GM12878 (cell line): ENCODE measurements around the gene ADAMTSL2. TPM values are rescaled to one million over a fixed set of nuclear protein-coding genes. Genes with fewer than 3 reads are reported as not detected.

Source experiments
- ATAC-seq: fragments of 200-7000 bp; cut with Tn5 transposase; 3 replicates; pipeline ENCODE4 v1.9.1; 2020; ENCODE audit warnings: mild to moderate bottlenecking, moderate library complexity
- BruUV-seq: library from RNA; stranded (reverse); fragments of 400-500 nt; replicated peaks from 2 replicates; lab custom pipeline; 2021; lab: Mats Ljungman, UMichigan
- CTCF ChIA-PET: fragments of 300-600 bp; sonication (Branson Sonifier 250); formaldehyde crosslinking; extraction: SDS; loops from one replicate; lab custom pipeline; 2021; ENCODE audit warnings: inconsistent platforms; lab: Yijun Ruan, JAX
- POLR2A ChIA-PET: fragments of 350-600 bp; formaldehyde crosslinking; extraction: SDS; loops from one replicate; lab custom pipeline; 2021; ENCODE audit warnings: inconsistent platforms; lab: Charles Lee
- RAD21 ChIA-PET: fragments of 300-600 bp; sonication (Branson Sonifier 250); formaldehyde crosslinking; loops from one replicate; lab custom pipeline; 2023; ENCODE audit warnings: antibody characterized with exemption; ENCODE audit not compliant: unreplicated experiment; lab: Charles Lee
- SMC1A ChIA-PET: fragments of 300-600 bp; sonication (Branson Sonifier 250); formaldehyde crosslinking; loops from one replicate; lab custom pipeline; 2023; ENCODE audit not compliant: unreplicated experiment, uncharacterized antibody; lab: Charles Lee
- DNase-seq: peaks from one replicate; pipeline ENCODE4 v3.0.0-alpha.2; 2011; ENCODE audit warnings: low read depth, low spot score
- FAIRE-seq: peaks from 3 replicates; lab custom pipeline; 2011; peaks lifted over from hg19 to GRCh38; lab: Jason Lieb, UNC
- H2AFZ ChIP-seq: 2 replicates; pipeline ENCODE4 v1.6.0; 2011; ENCODE audit warnings: low read depth, low read length, control low read depth; ENCODE audit not compliant: control insufficient read depth
- H3K27ac ChIP-seq: 2 replicates; pipeline ENCODE4 v1.5.1; 2011; ENCODE audit warnings: control low read depth; ENCODE audit not compliant: control insufficient read depth, insufficient read depth
- H3K27me3 ChIP-seq, 2 experiments: replicated peaks in 1 of 2; 2 replicates each; pipeline versions ENCODE4 v1.6.0 to v1.6.1; 2011; ENCODE audit warnings: low read length in 1 of 2; ENCODE audit not compliant: control insufficient read depth in 2 of 2, insufficient read depth in 2 of 2
- H3K36me3 ChIP-seq, 2 experiments: 2 replicates each; pipeline ENCODE4 v1.5.1; 2011; ENCODE audit warnings: low read length in 1 of 2; ENCODE audit not compliant: control insufficient read depth in 2 of 2, insufficient read depth in 2 of 2
- H3K4me1 ChIP-seq: 2 replicates; pipeline ENCODE4 v1.6.1; 2011; ENCODE audit warnings: mild to moderate bottlenecking, low read length, moderate library complexity, mixed read lengths; ENCODE audit not compliant: control insufficient read depth, insufficient read depth
- H3K4me2 ChIP-seq: 2 replicates; pipeline ENCODE4 v1.6.0; 2011; ENCODE audit warnings: control low read depth; ENCODE audit not compliant: control insufficient read depth, insufficient read depth
- H3K4me3 ChIP-seq: fragments of 200-600 bp; sonication (generic); 2 replicates; pipeline ENCODE4 v1.5.1; 2016
- H3K79me2 ChIP-seq: 2 replicates; pipeline ENCODE4 v1.6.0; 2011; ENCODE audit warnings: low read length; ENCODE audit not compliant: control insufficient read depth, insufficient read depth
- H3K9ac ChIP-seq: 2 replicates; pipeline ENCODE4 v1.8.0; 2011; ENCODE audit warnings: low read length, control low read depth, mixed read lengths; ENCODE audit not compliant: control insufficient read depth, insufficient read depth
- H3K9me3 ChIP-seq: replicated peaks from 3 replicates; pipeline ENCODE4 v1.5.1; 2011; ENCODE audit warnings: mild to moderate bottlenecking, low read length; ENCODE audit not compliant: control insufficient read depth, insufficient read depth
- H4K20me1 ChIP-seq: 2 replicates; pipeline ENCODE4 v1.6.0; 2011; ENCODE audit not compliant: control insufficient read depth, insufficient read depth
- EZH2 ChIP-seq: IDR thresholded peaks from 2 replicates; pipeline ENCODE4 v1.6.1; 2012; ENCODE audit warnings: low read depth, mild to moderate bottlenecking, control low read depth, inconsistent platforms, low read length, borderline replicate concordance; ENCODE audit not compliant: control insufficient read depth
- HCFC1 ChIP-seq: fragments of 150-350 bp; IDR thresholded peaks from 2 replicates; pipeline ENCODE4 v1.6.1; 2014; ENCODE audit warnings: low read length
- IRF4 ChIP-seq: IDR thresholded peaks from 2 replicates; pipeline ENCODE4 v1.6.1; 2011; ENCODE audit warnings: low read depth, low read length
- KAT2A ChIP-seq: conservative IDR thresholded peaks from 2 replicates; pipeline ENCODE4 v1.6.1; 2011; ENCODE audit warnings: low read depth, low read length; ENCODE audit not compliant: control insufficient read depth
- MTA3 ChIP-seq: IDR thresholded peaks from 2 replicates; pipeline ENCODE4 v1.6.1; 2012; ENCODE audit warnings: low read length, inconsistent platforms, borderline replicate concordance
- NBN ChIP-seq: fragments of 450-650 bp; IDR thresholded peaks from 2 replicates; pipeline ENCODE4 v1.6.1; 2016
- NR2C1 ChIP-seq: fragments of 450-650 bp; IDR thresholded peaks from 2 replicates; pipeline ENCODE4 v1.6.1; 2017; ENCODE audit warnings: antibody characterized with exemption, mild to moderate bottlenecking, moderate library complexity
- RELA ChIP-seq: fragments of 450-650 bp; IDR thresholded peaks from 2 replicates; pipeline ENCODE4 v1.8.0; 2014; ENCODE audit warnings: borderline replicate concordance; ENCODE audit not compliant: partially characterized antibody
- SMAD1 ChIP-seq: fragments of 450-650 bp; IDR thresholded peaks from 2 replicates; pipeline ENCODE4 v1.6.1; 2018; ENCODE audit warnings: mild to moderate bottlenecking, low read depth; ENCODE audit not compliant: partially characterized antibody
- TCF7 ChIP-seq: IDR thresholded peaks from 2 replicates; pipeline ENCODE4 v1.6.1; 2014; ENCODE audit warnings: antibody characterized with exemption, borderline replicate concordance
- ZNF207 ChIP-seq: fragments of 450-650 bp; IDR thresholded peaks from 2 replicates; pipeline ENCODE4 v1.6.1; 2014; ENCODE audit warnings: antibody characterized with exemption, mild to moderate bottlenecking, borderline replicate concordance
- ZNF622 ChIP-seq: fragments of 450-650 bp; IDR thresholded peaks from 2 replicates; pipeline ENCODE4 v1.6.1; 2017; ENCODE audit warnings: mild to moderate bottlenecking, inconsistent platforms
- WGBS: methylation state at CpG from one replicate; pipeline ENCODE4 v1.1.6; 2016; ENCODE audit warnings: low lambda C conversion rate; ENCODE audit not compliant: insufficient replicate concordance, insufficient coverage; ENCODE audit errors: missing lambda C conversion rate; 5-methylcytosine and 5-hydroxymethylcytosine counted together
- in situ Hi-C: fragments of 300-500 bp; cut with MboI; formaldehyde crosslinking; loops from 9 replicates; pipeline ENCODE4 v1.14.3; 2018; ENCODE audit warnings: mixed read lengths
- intact Hi-C: fragments of 100-400 bp; cut with micrococcal nuclease; formaldehyde crosslinking; loops from one replicate; pipeline ENCODE4 v1.14.2; 2022; ENCODE audit not compliant: unreplicated experiment
- polyA plus RNA-seq, 11 experiments: library from polyadenylated mRNA; depleted of rRNA in 4 of 11; unstranded in 6 of 11; stranded (reverse) in 5 of 11; fragments of >200 nt; fragmentation: Nextera tagmentation in 4 of 11; fragmentation: Illumina TruSeq in 1 of 11; extraction: Ambion mirVana in 4 of 11; extraction: Trizol in 1 of 11; gene quantifications; 1 replicate in 1 of 11; 2 replicates in 10 of 11; pipeline versions ENCODE4 v1.2.1 to v1.2.3, GENCODE V29; 2011 to 2016; ENCODE audit warnings: inconsistent platforms in 2 of 11, missing spikeins in 2 of 11, low read depth in 1 of 11
- total RNA-seq, 4 experiments: library from RNA; depleted of rRNA in 3 of 4; stranded (reverse); fragments of >200 nt in 3 of 4; fragmentation: Illumina TruSeq in 1 of 4; extraction: Trizol in 1 of 4; gene quantifications; 2 replicates each; pipeline versions ENCODE4 v1.2.1 to v1.2.3, GENCODE V29; 2013 to 2021
- TF ChIP-seq, protein P1 (sequence below): fragments of 450-650 bp; formaldehyde crosslinking; IDR thresholded peaks from 2 replicates; pipeline ENCODE4 v1.5.0; 2022; ENCODE audit warnings: mild to moderate bottlenecking, missing genetic modification characterization
- TF ChIP-seq, protein P2 (sequence below): fragments of 450-650 bp; IDR thresholded peaks from 2 replicates; pipeline ENCODE4 v1.6.1; 2018; ENCODE audit warnings: borderline replicate concordance, mild to moderate bottlenecking; ENCODE audit not compliant: partially characterized antibody
- TF ChIP-seq, protein P3 (sequence below): fragments of 450-650 bp; IDR thresholded peaks from 2 replicates; pipeline ENCODE4 v1.6.1; 2017; ENCODE audit warnings: borderline replicate concordance

Gene ADAMTSL2
- total and polyA plus RNA-seq, 10 of the 15 experiments (the other 5 are each of a cell fraction or from before 2014, with no cell fraction given) = 0.07 TPM; not detected in 9

DNA sequence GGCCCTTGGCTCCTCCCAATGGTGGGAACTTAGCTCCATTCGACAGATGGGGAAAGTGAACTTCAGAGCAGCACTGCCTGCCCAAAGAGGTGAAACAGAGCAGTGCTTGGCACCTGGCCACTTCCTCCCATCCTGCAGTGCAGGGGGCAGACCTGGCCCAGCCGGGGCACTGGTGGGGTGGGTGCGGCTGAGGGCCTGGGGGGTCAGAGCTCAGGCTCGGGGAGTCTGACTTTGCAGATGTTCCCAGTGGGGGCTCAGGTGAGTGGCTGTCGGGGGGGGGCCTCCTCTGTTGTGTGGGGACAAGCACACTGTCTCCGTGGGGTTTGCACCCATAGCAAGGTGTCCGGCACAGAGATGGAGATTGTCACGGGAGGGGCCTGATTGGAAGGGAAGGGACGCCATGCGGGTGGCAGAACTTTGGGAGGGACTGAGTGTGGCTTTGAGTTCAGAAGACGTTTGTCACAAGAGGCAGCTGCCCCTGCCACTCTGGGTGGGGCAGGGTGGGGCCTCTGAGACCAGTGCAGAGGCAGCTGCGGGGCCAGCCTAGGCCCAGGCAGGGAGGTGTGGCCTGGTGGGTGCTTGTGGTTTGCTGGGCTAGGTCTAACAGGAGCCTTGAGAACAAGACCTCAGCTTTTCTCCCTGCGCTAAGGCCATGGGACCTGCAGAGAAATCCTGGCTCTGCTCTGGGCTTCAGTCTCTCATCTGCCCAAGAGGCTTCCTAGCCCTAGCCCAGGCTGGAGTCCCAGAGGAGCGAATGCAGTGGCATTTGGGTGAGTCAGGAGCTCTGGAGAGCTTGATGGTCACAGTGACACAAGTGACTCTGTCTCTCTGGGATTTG lies 12.2 kb upstream of the ADAMTSL2 start:
- no peak overlapping the region for H3K4me3 ChIP-seq
- no peaks in the 10 kb centered on the region for H4K20me1 ChIP-seq
- H3K4me2 ChIP-seq = no peak overlapping the region
- no peak overlapping the region for H2AFZ ChIP-seq
- no TSS peak for BruUV-seq
- SMC1A ChIA-PET = no interaction called here
- TF ChIP-seq MTA3 = no peak
- no peak for TF ChIP-seq KAT2A
- TF ChIP-seq, protein P1, sequence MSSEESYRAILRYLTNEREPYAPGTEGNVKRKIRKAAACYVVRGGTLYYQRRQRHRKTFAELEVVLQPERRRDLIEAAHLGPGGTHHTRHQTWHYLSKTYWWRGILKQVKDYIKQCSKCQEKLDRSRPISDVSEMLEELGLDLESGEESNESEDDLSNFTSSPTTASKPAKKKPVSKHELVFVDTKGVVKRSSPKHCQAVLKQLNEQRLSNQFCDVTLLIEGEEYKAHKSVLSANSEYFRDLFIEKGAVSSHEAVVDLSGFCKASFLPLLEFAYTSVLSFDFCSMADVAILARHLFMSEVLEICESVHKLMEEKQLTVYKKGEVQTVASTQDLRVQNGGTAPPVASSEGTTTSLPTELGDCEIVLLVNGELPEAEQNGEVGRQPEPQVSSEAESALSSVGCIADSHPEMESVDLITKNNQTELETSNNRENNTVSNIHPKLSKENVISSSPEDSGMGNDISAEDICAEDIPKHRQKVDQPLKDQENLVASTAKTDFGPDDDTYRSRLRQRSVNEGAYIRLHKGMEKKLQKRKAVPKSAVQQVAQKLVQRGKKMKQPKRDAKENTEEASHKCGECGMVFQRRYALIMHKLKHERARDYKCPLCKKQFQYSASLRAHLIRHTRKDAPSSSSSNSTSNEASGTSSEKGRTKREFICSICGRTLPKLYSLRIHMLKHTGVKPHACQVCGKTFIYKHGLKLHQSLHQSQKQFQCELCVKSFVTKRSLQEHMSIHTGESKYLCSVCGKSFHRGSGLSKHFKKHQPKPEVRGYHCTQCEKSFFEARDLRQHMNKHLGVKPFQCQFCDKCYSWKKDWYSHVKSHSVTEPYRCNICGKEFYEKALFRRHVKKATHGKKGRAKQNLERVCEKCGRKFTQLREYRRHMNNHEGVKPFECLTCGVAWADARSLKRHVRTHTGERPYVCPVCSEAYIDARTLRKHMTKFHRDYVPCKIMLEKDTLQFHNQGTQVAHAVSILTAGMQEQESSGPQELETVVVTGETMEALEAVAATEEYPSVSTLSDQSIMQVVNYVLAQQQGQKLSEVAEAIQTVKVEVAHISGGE (CRISPR knock-in tag) = no peak
- no peak for TF ChIP-seq SMAD1
- no peak for TF ChIP-seq HCFC1
- TF ChIP-seq NR2C1 = no peak
- no peak for TF ChIP-seq ZNF207
- no peak for TF ChIP-seq EZH2
- TF ChIP-seq NBN = no peak
- TF ChIP-seq, protein P2, sequence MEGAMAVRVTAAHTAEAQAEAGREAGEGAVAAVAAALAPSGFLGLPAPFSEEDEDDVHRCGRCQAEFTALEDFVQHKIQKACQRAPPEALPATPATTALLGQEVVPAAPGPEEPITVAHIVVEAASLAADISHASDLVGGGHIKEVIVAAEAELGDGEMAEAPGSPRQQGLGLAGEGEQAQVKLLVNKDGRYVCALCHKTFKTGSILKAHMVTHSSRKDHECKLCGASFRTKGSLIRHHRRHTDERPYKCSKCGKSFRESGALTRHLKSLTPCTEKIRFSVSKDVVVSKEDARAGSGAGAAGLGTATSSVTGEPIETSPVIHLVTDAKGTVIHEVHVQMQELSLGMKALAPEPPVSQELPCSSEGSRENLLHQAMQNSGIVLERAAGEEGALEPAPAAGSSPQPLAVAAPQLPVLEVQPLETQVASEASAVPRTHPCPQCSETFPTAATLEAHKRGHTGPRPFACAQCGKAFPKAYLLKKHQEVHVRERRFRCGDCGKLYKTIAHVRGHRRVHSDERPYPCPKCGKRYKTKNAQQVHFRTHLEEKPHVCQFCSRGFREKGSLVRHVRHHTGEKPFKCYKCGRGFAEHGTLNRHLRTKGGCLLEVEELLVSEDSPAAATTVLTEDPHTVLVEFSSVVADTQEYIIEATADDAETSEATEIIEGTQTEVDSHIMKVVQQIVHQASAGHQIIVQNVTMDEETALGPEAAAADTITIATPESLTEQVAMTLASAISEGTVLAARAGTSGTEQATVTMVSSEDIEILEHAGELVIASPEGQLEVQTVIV = no peak
- TF ChIP-seq TCF7 = no peak
- TF ChIP-seq RELA = no peak
- TF ChIP-seq IRF4 = no peak
- TF ChIP-seq, protein P3, sequence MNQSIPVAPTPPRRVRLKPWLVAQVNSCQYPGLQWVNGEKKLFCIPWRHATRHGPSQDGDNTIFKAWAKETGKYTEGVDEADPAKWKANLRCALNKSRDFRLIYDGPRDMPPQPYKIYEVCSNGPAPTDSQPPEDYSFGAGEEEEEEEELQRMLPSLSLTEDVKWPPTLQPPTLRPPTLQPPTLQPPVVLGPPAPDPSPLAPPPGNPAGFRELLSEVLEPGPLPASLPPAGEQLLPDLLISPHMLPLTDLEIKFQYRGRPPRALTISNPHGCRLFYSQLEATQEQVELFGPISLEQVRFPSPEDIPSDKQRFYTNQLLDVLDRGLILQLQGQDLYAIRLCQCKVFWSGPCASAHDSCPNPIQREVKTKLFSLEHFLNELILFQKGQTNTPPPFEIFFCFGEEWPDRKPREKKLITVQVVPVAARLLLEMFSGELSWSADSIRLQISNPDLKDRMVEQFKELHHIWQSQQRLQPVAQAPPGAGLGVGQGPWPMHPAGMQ = no peak
- TF ChIP-seq ZNF622 = no peak
- no peak overlapping the region for H3K9ac ChIP-seq
- no peaks in the 10 kb centered on the region for H3K9me3 ChIP-seq
- RAD21 ChIA-PET = no interaction called here
- POLR2A ChIA-PET = no interaction called here
- WGBS = 45% methylated on average over 13 of the region's 14 CpGs
- ATAC-seq (no peak), FAIRE-seq (no peak), DNase-seq (no peak)
- H3K27me3 ChIP-seq = peaks cover 0 to 4% of the 10 kb centered on the region in 2 experiments; a peak in 3 of 4 replicates
- H3K4me1 ChIP-seq = no peaks in the 10 kb centered on the region
- H3K36me3 ChIP-seq = no peaks in the 10 kb centered on the region
- in situ Hi-C loops = no loop called here
- no peaks in the 10 kb centered on the region for H3K79me2 ChIP-seq
- intact Hi-C loops = no loop called here
- CTCF ChIA-PET = interaction anchor here (1.2 kb wide), 1 partner anchor 205 kb away, joined by 3 read pairs; no protein-coding TSS in a partner anchor
- no peak overlapping the region for H3K27ac ChIP-seq
